GM21529 (cell line): Measurements from ENCODE around the gene CDKL2.
"Not testable (repeated sequence)": the region's sequence is repeated elsewhere in the genome, so short reads cannot be mapped to it uniquely, and the experiment has no call there.

Experiments
- ATAC-seq: cut with Tn5 transposase; IDR thresholded peaks from one replicate; pipeline ENCODE4 v1.9.1; 2021; ENCODE audit not compliant: unreplicated experiment

CDKL2 gene

DNA sequence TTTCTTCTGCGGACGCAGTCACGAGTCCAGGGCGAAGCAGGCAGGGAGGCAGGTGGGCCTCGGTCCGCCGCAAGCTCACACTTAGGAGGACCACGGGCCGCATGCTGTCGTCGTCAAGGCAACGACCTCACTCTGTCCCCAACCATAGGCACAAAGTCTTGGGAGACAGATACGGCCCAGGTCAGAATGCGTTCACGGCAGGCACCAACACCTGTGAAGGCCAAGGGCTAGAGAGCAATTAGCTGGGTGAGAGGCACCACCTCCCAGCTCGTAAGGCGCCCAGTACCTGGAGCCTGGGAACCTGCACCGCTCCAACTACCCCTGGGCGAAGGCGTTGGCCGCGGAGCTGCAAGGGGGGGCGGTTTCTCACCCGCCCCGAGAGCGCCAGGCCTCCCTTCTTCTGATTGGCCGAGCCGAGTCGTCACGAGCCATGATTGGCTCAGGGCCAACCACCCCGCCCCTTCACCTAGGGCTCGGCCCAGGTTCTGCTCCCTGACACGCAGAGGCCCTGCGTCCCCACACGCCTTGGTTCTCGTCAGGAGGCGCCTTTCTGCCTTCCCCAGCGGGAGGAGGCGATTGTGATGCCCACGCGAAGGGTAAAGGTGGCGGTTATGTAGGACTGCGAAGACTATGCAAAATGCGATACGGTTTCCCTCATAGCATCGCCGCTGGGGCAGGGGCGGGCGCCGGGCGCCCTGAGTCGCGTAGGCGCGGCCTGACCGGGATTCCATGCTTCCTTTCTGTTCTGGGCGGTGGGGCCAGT is at the start of gene CDKL2:
CDKL2 (minus strand) TSS at position 355 of the 763 bp plus-strand sequence. CDS start 4,540 bp downstream, outside the sequence.
- peak; percentile 99 for ATAC-seq

DNA sequence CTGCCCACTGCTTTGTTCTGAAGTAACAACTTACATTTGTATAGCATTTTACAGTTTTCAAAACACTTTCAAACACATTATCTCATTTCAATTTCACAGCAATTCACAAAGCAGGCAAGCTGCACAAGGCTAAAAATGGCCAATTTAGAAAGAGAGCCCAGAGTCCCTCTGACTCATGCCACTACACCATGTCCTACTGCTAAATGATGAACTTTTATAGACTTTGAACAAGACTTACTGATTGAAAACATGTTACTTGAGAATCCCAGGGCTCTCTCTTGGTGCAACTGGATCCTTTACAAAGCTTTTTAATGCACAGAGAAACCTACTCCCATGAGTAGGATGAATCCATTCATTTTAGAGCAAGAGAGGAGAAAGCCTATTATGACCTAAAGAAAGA is 48.6 kb upstream of the CDKL2 start:
- ATAC-seq = no peak

DNA sequence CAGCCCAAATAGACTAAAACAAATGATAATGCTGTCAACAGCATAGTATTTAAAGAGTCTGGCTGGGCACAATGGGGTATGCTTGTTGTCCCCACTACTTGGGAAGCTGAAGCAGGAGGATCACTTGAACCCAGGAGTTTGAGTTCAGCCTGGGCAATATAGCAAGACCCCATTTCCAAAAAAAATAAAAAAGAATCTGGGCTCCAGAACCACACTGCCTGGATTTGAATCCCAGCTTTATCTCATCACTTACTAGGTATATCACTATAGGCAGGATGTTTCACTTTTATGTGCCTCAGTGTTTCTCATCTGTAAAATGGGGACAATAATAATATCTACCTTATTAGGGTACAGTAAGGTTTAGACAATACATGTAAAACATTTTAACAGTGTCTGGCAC is 48.1 kb upstream of the CDKL2 start:
- ATAC-seq = no peak

DNA sequence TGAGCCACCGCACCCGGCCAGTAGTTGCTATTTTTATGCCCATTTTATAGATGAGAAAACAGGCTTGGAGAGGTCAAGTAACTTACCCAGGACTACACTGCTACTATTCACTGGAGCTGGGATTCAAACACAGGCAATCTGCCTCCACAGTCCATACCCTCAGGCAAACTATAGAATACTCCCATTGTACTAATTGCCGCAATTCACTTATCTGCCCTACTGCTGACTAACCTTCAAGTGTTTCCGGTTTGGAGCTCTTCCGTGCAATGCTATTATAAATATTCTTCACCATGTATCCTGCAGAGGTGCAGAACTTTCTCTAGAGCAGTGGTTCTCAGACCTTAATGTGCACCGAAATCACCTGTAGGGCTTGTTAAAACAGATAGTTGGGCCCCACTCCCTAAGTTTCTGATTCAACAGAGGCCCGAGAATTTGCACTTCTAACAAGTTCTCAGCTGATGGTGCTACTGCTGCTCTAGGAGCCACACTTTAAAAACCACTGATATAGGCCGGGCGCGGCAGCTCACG is 44.7 kb upstream of the CDKL2 start:
- no peak for ATAC-seq

DNA sequence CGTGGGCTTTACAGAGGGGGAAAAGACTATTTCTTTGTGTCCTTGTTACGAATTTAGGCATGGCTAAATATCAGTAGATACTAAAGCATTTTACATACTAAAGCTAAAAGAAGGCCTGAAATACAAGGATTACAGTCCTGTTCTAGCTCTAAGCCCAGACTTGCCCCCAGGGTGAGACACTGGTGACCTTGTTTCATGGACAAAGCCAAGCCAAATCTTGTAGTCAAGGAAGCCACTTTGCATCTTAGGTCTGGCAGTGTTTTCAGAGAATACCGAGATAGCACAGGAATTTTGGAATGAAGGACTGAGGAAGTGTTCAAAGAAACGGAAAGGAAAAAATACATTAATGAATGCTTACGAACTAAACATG is 43.6 kb upstream of the CDKL2 start:
- no peak for ATAC-seq

DNA sequence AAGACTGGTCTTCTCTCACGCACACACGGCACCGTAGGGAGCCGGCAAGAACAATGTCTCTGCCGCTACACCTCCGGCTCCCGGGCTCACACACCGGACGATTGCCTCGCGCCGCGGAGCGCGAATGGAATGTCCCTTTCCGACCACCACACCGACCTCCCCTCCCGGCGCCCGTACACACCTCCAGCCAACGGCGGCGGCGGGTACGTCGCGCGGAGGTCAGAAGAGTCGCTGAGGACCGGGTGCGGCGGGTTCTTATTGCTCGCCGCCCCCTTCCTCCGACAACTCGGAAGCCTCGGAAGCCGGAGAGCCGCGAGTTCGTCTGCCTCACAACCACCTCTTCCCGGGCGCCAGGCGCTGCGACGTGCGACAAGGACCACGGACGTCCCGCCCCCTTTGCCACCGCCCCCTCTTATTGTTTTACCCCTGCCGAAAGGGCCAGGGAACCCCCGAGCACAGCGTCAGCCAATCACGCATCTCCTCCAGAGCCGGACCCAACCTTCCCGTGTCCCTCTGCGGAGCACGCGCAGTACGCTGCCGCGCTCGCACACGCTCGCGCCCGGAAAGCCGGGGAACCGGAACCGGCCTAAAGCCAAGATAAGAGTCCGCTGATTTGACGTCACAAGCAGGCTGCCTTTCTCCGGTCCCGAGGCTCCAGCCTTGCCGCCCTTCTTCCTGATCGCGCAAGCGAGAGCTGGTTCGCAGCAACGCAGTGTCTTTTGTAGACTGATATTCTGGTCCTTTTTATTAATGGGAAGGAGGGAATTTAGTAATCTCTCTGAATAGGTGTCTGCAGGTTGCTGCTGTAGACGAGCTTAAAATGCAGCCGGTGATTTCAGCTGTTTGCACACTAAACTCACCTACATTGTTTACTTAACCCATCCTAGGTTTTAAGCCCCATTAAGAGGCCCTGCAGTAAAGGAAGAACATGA is 43.0 kb upstream of the CDKL2 start, which contains the start of gene G3BP2:
G3BP2 (minus strand) TSS at position 385 of the 932 bp plus-strand sequence. CDS start 11,386 bp downstream, outside the sequence.
- peak; percentile 95 for ATAC-seq

DNA sequence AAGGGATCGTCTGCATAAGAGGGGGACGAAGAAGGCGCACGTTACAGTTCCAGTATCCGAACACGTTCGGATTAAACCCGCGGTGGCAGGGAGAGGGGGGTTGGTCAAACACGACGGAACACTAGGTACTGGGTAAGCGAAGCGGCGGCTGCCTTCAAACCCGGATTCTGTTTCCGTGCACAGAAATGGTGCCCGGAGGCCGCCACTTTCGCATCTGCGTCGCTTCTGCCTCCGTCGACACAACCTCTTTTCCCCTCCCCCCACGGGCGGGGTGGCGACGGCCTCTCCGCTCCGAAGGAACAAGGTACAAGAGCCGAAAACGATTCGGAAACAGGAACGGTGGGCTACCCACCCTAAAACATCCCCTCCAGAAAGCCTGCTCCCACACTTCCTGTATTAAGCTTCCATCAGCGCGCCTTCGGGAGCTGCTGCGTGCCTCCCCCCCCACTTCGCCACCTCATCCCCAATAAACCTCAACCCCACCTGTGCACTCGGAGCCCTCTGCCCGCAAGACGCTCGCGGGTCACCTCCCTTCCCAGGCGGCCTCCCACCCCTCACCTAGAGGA is 42.2 kb upstream of the CDKL2 start:
- ATAC-seq = peak; percentile 20

DNA sequence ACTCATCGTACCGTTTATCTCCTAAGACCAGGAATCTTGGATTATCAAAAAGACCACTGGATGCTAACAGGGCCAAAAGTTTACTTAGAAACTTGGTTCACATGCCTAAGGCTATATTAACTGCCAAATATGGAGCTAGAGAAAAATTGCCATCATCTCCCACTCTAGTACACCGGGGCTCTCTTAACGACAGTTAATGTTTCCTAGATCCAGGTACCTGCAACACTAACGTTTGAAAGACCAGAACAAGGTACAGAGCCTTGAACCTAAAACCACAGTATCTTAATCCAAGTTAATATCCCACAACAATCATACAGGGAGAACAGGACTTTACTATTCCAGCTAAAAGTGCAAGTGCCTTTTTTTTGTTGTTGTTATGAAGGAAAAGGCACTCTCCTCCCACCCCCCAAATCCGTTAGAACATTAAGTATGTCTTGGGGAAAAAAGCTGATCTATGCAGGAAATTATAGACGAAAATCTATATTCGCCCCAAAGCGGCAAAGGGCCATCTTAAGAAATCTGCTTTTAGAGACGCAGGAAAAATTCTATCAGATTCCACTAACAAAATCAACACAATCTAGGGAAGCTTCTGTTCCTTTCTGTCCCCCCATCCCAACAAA is 41.6 kb upstream of the CDKL2 start:
- no peak for ATAC-seq

DNA sequence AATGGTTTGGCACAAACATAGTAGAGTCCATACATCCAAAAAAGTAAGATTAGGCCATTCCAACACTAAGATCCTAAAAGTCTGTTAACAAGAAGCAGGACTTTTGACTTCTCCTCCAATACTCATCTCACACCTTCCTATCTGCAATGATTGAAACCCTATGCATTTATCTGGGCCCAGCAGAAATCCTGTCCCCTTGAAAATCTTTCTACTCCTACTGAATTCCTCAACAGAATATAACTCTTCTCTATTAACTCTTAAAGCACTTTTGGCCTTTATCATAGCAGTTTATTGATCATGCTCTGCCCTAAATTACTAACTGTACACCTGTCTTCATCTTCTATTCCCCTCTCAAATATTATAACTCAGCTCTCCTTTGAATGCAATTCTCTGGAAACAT is 38.3 kb upstream of the CDKL2 start:
- no peak for ATAC-seq

DNA sequence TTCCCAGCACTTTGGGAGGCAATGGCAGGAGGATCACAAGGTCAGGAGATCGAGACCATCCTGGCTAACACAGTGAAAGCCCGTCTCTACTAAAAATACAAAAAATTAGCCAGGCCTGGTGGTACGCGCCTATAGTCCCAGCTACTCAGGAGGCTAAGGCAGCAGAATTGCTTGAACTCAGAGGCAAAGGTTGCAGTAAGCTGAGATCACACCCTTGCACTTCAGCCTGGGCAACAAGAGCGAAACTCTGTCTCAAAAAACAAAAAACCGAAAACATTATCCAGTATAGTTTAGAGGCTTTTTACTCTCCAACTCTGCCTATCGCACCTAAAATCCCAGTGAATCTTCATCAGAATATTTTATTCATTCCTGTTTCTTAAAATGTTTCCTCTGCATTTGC is 37.3 kb upstream of the CDKL2 start:
- not testable (repeated sequence) for ATAC-seq

DNA sequence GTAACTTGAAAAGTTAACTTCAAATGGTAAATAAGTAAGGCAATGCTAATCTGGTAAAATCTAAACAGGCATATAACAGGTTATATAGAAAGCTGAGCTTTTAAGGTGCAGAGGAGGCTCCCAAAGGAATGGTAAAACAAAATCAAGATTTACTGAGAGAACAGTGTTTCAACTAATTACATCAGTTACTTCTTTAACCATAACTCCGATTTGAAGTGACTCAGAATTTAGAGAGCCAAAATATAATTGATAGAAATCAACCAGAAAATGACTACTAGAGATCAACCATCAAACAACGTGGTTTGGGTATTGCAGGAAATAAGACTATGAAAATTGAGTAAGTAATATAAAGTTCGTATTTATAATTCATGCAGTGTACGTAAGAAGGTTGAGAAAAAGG is 36.0 kb upstream of the CDKL2 start:
- no peak for ATAC-seq

DNA sequence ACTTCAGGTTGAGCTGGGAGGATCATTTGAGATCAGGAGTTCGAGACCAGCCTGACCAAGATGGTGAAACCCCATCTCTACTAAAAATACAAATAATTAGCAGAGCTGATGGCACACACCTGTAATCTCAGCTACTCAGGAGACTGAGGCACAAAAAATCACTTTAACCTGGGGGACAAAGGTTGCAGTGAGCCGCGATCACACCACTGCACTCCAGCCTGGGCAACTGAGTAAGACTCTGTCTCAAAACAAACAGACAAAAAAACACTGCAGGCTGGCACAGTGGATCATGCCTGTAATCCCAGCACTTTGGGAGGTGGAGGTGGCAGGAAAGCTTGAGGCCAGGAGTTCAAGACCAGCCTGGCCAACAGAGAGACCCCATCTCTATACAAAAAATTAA is 34.3 kb upstream of the CDKL2 start:
- ATAC-seq = not testable (repeated sequence)

DNA sequence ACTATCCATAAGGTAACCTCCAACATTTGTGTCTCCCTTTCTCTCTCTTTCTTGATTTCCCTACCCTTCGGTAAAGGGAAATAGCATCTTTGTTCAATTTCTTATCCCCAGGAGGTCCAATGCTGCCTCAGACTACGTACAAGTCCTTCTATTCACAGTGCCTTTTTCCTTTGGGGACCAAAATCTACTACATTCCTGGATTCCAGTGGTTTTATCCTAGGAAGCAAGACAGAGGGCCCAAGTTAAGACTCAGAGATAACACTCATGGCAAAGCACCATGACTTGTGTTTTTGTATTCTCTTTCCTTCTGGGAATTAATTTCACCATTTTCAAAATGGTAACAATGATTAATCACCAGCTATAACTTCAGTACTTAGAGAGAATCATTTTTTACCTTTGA is 32.3 kb upstream of the CDKL2 start:
- no peak for ATAC-seq

DNA sequence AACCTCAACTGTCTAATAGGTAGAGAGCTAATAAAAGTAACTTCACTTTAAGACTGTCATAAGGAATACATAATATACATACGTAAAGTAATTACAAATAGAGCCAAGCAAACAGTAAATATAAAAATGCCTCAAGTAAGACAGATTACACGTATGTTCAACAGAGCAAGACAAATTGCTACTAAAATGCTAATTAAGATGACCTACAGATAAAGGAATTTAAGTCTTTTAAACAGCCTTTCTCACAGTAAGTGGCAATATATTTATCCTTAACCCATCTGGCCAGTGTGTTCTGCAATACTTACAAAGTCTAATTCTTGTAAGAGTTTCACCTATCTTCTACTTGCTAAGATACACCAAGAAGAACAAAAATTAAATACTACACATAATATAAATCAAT is 30.2 kb upstream of the CDKL2 start:
- no peak for ATAC-seq

DNA sequence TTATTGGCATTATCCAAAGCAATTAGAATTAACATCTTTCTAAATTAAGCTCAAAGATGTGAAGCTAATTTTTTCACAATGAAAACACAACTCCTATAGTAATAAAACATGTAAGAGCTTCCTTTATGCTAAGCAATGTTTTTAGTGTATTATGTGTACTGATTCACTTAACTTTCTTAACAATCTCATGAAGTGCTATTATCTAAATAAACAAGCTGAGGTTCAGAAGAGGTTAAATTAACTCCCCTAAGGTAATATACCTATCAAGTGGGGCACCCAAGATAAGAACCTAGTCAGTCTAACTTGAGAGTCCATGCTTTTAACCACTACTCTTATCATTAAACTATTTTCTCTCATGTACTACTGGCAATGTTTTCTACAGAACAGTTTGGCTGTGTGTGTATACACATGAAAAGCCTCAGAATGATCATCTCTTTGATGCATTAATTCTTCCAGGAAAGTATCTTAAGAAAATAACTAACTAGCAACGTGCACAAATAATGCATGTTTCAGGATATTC is 29.2 kb upstream of the CDKL2 start:
- ATAC-seq = no peak

DNA sequence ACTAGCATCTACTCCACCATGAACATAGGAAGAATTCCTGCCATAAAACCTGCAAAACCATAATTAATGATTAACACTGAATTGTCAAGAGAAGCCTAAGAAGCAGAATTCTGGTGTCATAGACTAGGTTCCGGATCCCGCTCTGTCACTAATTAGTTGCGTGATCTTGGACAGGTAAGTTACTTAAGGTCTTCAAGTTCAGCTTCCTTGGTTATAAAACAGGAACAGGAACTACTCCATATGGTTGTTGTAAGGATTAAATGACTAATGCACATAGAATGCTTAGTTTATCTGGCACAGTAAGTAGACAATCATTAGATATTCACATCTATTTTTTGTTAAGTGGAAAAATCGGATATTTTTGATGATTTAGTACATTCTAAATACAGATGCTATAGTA is 28.5 kb upstream of the CDKL2 start:
- ATAC-seq = no peak

DNA sequence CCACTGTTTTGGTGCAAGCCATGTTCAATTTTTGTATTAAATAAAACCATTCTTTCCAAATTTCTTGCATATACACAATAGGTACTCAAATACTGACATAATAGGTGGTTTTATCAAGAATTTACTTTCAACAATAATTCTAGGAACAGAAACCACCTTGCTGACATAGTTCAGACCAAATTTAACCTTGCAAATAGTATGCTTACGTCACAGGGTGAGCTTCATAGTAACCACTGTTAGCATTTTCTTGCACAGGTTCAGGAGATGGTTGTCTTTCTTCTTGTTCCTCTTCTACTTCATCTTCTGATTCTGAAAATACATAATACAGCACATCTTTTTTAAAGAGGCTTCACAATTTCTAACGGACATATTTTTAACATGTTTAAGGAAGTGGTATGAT is 25.2 kb upstream of the CDKL2 start:
- no peak for ATAC-seq

DNA sequence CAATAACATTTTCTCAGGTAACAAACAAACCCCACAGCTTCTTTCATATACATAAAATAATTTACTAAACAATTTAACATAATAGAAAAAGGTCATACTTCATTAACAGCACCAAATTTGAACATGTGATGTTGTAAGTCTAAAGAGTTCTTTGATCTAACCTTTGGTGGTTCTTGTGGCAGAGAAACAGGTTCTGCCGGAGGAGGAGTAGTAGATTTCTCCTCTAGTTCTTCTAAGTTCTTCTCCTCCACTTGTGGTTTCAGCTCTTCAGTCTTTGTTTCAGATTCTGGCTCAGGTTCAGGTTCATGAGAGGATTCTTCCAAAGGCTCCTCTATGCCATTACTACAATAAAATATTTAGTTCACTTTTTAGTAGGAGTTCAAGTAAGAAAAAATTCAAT is 24.6 kb upstream of the CDKL2 start:
- ATAC-seq = no peak

DNA sequence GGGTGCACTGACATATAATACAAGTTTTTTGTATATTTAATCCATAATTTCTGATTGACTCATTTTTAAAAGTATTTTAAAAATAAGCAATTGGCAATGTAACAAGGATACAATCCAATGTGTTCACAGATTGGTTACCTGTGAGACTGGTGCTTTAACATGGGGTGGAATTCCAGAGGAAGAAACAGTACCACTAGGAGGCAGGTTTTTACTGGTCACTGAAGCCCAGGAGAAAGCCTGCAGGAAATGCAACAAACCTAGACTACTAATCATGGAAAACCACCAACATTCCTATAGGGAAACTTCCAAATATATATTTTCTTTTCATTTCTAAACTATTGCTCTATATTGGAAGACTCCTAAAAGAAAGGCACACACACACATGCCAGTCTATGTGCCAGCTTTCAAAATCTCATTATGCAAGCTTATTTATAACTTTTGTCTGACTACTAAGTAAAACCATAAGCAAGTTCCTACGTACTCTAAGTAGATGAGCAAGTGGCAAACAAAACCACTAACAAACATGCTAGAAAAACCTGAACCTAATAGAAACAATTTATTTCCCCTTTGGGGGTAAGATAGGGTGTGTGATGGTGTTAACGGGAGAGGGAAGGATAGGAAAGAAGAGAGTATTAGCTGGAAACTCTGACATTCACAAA is 23.6 kb upstream of the CDKL2 start:
- no peak for ATAC-seq

DNA sequence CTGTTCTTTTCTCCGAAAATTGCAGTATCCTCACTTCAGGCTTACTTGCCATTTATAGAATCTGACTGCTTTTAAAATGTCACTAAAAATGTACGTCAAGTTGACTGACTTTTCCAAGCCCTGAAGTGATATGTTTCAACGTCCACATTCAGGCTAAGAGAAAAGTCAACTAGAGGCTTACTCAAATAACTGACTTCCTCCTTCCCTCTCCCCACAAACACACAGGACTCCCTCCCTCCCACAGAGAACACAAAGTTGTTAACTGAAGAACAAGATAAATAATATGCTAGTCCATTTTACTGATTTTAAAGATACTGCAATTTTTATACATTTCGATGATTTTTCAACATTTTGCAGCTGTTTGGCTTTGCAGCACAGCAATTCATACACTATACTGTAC is 13.8 kb upstream of the CDKL2 start:
- ATAC-seq = no peak
